ENCODE data around the gene TIMM44.

DNA sequence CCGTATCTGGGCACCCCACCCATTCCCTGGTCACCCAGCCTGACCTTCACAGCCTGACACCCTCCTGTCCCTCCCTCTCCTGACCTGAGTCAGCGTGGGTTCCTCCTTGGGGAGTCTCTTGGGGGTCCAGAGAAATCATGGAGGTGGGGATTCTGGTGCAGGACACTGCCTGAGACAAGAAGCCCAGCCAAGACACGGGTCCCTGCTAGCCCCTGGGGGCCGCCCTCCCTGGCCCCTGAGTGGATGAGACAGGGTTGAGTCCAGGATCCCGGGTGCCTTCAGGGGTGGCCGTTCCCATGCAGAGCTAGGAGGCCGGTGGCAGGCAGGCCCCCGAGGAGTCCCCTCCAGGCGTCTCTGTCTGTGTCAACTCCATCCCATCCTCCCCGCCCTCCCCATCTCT, 38.2 kb downstream of the TIMM44 start:
- TF ChIP-seq POLR2A (IDR thresholded peaks at IDR 0.05; ENCODE audit: low read depth, low read length) = no peak
- TF ChIP-seq TAF1 (IDR thresholded peaks at IDR 0.05; ENCODE audit: low read depth, low read length) = no peak
- TF ChIP-seq POLR2AphosphoS5 (IDR thresholded peaks at IDR 0.05; ENCODE audit: low read depth, low read length) = no peak

All from GM12891 (cell line).